GM21825 (cell line): ENCODE data around the gene TNFAIP8L2.

Experiments used
- ATAC-seq: cut with Tn5 transposase; IDR thresholded peaks from one replicate; pipeline ENCODE4 v1.9.1; 2021; ENCODE audit warnings: mild to moderate bottlenecking, moderate library complexity; ENCODE audit not compliant: unreplicated experiment

The TNFAIP8L2 gene

DNA sequence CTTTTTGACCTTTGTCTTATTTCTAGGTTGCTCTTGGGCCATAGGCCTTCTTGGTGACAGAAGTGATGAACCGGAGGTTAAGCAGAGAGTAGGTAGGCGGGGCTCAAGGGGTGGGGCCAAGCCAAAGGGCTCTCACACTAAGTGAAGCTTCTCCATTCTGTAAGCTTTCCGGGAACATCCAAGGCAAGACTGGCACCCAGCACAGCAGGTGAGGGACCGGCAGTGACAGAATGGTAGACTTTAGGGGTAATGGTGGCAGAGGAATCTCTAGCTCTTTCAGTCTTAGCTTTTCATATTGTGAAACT, at the start of gene TNFAIP8L2:
TSS of gene TNFAIP8L2 (plus strand) at position 135 of the 305 bp plus-strand sequence. CDS start 2,049 bp downstream, outside the sequence.
- ATAC-seq, result no peak

DNA sequence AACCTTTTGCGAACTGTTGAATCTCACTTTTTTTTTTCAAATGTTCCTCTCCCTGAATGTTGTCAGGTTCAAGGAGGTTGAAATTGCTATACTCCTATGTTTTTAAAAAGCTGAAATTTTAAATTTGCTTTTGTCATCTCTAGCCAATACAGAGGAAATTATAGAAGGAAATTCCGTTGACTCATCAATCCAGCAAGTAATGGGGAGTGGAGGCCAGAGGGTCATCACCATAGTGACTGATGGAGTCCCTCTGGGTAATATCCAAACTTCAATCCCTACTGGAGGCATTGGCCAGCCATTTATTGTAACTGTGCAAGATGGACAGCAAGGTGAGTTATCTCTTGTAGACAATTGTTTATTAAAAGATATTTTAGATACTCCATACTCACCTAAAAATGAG, 49.6 kb upstream of the TNFAIP8L2 start:
- ATAC-seq, result no peak

DNA sequence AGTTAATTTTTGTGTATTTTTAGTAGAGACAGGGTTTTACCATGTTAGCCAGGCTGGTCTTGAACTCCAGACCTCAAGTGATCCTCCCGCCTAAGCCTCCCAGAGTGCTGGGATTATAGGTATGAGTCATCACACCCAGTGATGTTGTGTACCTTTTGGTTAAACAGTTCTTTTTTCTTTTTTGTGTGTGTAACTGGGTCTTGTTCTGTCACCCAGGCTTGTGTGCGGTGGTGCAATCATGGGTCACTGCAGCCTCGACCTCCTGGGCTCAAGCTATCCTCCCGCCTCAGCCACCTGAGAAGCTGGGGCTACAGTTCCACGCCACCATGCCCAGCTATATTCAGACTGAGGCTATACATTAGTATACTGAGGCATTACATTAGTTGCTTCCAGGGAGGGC, 48.1 kb upstream of the TNFAIP8L2 start:
- no peak for ATAC-seq

DNA sequence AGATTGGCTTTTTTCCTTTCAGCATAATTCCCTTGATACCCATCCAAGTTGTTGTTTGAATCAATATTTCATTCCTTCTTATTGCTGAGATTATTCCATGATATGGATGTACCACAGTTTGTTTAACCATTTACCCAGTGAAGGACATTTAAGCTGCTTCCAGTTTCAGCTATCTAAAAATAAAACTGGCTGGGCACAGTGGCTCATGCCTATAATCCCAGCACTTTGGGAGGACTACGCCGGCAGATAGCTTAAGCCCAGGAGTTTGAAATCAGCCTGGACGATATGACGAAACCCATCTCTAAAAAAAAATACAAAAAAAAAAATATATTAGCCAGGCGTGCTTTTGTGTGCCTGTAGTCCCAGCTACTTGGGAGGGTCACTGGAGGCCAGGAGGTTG, 42.6 kb upstream of the TNFAIP8L2 start:
- no peak for ATAC-seq

DNA sequence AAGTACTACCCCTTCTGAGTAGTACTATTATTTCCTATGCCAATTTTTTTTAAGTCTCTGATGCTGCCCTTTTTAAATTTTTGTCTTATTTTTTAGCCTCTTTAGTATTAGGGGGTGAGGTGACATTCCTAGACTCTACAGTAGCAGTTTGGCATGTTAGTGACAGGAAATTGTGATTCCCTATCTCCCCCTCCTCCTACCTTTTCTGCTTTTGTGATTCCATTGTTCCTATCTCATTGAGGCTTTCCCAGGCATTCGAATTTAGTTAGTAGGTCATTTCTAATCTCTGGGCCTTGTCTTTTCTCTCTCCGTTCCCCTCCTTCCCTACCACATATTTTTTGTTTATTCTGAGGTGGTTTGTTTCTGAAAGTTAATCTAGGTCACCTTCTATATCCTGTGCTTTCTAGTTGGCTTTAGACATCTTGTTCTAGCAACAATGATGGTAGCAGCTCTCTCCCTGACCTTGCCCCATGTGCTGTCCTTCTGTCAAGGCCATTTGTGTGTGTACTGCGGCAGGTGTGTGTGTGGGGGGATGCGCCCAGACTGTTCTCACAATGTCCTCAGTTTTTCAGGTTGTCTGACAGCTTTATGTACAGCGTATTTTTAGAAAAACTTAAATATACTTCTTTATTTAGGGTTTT, 31.6 kb upstream of the TNFAIP8L2 start:
- ATAC-seq, result no peak

DNA sequence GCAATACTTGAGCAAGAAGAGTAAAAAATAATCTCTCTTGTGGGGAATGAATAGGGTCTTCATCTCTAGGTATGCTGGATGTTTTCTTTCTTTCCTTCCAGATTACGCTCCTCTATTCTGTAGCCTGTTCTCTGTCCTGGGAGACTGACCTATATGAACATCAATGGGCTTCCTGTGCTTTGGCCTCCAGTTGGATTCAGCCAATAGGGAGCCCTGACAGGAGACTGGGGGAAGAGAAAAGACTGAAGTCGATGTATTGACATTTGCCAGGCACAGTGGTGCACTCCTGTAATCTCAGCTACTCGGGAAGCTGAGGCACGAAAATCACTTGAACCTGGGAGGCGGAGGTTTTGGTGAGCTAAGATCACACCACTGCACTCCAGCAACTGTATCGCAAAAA, 27.6 kb upstream of the TNFAIP8L2 start:
- ATAC-seq, result no peak

DNA sequence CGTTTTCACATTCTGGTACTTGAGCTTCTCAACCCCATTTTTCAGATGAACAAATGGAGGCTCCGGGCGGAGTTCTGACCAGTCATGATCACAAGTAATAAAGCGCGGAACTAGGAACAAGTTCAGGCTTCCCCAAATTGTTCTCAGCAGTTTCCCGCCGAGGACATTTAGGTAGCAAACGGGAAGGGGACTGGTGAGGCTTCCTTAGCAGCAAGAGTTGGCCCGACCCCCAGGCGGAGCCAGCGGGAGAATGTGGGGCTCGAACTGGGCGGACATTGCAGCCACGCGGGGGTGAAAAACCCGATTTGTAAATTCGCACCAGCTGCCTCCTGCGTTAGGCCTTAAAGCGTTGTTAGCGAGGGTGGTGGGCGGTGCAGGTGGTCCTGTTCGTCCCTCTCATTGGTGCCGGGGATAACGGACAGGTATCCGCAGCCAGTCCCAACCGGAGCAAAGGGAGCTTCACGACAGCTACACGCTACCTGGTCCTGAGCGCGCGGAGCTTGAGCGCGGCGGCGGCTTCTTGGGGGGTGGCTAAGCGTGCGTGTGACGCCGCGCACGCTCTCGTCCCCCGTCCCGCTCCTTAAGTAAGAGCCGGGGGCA, 25.4 kb upstream of the TNFAIP8L2 start:
- peak; percentile 81 for ATAC-seq

DNA sequence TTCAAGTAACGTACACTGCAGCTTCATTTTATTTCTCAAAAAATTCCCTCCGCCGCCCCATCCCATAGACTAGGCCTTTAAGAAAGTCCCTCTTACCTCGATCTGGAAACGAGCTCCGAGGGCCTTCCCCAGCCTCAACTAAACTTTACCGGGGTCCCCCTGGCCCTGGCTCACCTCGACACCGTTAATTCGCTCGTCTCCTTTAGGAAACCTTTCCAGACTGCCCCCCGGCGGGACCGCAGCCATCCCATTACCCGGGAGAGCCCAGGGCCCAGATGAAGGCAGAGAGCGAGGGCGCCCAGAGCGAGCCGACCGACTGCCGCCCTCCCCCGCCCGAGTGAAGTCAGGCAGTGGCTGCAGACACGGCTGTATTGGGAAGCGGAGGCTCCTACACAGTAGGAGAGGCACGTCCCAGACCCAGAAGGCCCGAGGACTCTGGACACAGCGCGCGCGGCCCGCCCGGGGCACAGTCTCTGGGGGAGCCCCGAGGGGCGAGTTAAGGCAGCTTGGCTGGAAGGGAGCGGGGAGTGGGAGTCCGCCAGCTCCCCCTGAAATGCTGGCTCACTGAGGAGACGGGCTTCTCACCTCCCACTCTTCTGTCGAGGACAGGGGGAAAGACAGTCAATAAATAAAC, 24.6 kb upstream of the TNFAIP8L2 start:
- no peak for ATAC-seq

DNA sequence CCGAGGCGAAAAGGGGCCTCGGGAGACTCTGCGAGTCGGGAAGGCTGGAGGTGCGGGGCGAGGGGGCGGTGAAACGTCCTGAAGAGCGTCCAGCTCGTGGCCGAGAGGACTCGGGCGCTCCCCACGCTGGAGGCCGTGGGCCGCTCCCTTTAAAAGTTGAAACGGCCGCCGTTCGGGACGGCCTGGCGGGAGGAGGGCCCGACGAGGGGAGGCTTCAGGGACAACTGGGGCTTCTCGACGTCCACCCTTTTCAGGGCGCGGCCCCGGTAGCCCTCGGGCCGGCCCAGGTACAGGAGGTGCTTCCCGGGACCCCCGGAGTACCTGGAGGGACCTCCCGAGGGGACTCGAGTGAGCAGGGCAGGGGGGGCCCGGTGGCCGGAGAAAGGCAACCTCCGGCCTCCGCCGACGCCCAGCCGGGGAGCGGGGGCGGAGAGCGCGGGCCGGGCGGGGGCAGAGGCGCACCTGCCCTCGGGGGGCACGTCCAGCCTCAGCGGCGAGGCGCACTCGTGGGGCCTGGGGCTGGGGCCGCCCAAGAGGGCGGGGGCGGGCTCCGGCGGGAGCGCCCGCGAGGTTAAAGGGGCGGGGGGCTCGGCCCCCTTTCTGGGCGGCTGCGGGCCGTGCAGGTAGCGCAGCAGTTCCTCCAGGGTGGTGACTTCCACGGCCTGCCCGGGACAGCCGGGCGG, 24.0 kb upstream of the TNFAIP8L2 start:
- no peak for ATAC-seq

DNA sequence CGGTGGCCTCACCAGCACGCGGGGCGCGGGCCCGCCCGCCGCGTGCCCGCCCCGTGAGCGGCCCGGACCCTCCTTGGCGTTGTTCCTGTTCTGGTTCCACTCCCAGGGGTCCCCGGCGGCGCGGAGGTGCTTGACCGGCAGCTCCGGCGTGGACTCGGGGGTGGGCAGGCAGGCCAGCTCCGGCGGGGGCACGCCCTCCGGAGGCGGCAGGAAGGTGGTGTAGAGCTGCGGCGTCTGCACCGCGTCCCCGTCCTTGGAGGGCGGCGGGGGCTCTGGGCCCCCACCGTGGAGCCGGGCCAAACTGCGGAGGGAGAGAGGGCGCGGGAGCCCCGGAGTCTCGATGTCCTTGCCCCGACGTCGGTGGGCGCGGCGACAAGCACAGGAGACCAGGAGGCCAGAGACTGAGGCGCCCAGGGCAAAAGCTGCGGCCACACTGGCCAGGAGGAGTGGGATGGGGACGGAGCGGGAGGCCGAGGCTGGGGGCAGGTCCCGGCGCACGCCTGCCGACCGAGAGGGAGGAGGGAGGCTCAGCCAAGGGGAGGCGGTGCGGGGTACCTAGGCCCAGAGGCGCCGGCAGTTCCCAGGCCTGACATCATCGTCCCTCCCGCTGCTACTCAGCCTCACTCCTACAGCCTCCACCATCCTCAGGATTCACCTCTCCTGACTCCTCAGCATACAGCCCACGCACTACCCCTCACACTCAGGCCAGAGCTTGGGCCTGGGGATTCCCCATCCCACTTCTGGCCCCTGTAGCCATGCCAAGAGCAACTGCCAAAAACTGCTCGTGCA, 23.2 kb upstream of the TNFAIP8L2 start:
- ATAC-seq, result no peak

DNA sequence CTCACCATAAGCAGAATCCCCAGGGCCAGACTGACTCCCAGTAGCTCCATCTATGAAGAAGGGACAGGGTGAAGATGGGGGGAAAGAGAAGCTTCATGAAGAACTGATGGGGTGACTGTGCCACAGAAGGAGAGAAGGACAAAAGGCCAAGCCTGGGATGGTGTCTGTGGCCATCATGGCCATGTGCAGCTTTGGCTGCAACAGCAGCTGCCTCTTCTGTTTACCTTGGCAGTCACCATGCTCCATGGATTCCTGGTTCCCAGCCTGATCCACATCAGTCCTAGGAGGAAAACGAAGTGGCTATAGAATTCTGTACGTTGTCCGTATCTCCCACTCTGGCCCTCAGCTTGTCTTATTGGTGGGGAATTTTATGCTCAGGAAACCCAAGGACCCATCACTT, 22.1 kb upstream of the TNFAIP8L2 start:
- ATAC-seq, result no peak

DNA sequence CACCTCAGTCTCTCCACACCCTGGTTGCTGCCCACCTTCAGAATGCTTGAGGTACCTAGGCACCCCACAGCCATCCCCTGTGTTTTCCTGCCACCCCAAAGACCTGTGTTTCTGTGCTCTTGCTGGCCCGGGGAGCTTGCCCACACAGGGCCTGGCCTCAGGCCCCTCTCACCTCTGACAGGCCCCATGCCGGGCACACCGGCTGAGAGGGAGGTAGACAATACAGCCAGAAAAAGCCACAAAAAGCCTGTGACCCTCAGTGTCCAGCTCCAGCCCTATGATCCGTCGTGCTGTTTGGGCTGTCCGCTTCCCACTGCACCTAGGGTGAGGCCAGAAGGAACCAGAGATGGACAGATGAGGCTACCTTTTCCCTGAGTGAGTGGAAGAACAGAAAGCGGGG, 21.5 kb upstream of the TNFAIP8L2 start:
- ATAC-seq, result no peak

DNA sequence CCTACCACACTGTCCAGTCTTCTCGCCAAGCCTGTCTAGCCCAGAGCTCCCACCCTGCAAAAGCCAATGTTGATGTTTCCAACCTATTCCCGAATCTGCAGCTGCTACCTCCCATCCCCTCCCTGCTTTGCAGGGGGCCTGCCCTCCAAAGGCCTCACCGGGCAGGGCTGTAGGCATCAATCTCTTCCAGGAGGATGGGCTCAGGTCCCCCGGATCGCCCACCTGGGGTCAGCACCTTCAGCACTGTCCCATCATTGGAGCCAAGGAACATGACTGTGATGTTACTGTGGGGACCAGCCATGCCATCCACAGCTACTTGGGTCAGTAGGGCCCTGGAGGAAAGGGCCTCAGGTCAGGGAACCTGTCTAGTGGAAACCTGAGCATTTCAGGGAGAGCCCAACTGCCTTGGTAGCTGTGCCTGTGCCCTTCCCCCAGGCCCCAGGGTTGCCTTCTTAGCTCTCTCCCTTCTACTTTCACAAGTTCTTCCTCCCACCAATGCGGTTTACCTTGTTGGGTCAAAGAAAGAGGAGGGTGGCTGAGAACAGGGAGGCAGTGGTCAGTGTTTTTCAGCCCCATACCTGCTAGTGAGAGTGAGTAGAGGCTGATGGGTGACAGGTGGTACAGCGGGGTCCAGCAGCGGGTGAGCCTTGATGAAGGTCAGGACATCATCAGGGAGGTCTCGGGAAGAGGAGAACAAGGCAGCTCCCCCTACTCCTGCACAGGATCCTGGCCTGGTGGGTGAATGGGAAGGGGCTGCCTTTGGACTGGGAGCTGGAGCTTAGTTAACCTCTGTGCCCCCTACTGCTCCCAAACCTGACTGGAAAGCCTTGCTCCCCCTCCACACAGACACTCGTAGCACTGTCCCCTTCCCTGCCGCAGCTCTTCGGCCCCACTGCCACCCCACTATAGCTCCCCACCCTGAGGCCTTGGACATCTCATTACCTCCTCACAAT, 20.7 kb upstream of the TNFAIP8L2 start:
- ATAC-seq, result no peak

DNA sequence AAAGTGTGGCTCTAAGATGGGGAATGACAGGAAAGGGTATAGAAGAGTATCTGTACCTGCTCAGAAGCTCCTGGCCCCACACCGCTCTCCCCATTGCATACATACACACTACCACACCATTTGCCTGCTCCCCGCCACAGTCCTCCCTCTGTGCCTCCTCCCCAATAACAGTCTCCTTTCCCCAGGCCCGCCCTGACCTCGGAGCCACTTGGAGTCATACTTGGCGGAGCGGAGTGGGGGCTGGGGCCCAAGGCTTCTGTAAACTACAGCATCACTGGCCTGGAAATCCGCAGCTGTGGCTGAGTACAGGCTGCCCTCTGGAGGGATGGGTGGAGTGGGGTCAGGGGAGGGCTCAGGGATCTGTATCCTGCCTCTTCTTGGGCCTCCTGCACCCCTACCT, 18.7 kb upstream of the TNFAIP8L2 start:
- ATAC-seq, result no peak

DNA sequence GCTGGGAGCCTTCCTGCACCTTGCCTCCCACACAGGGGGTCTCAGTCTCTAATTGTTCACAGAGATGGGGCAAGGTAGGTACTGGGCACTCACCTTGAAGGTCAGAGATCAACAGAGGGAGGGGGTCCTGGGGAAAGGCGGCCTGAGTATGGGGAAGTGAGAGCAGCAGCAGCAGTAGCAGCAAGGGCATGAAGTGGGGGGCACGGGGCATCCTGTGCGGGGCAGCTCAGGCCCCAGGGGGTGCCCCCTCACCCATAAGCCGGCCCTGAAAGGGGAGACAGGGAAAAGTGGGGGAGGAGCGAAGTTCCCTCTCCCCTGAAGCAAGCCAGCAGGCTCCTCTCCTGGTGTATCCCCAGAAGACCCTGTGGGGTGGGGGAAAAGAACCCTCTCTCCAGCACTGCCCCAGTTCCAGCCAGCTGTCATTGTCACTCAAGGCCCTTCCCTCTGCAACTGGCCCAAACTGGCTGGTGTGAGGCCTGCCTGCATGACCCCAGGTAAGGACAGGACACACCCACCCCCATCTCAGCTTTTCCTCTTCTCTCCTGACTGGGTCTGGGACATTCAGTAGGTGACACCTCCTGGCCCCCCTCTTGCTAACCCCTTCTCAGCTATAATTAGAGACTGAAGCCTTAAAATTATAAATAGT, 13.9 kb upstream of the TNFAIP8L2 start:
- no peak for ATAC-seq

DNA sequence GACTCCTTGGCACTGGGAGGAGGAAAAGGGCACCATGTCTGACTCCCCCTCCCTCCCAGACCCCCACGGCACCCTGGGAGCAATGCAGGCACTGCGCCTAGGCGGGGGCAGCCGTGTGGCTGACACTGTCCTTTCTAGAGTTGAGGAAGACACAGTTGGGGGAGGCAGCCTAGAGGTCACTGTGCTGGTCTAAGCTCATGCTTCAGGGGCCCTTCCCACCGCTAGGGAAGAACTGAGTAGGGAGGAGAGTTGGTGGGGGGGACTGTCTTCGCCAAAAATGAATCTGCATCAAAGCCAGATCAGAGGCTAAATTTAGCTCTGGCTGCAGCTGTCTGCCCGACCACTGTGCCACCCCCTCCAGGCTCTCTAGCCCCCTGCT, 13.4 kb upstream of the TNFAIP8L2 start:
- no peak for ATAC-seq

DNA sequence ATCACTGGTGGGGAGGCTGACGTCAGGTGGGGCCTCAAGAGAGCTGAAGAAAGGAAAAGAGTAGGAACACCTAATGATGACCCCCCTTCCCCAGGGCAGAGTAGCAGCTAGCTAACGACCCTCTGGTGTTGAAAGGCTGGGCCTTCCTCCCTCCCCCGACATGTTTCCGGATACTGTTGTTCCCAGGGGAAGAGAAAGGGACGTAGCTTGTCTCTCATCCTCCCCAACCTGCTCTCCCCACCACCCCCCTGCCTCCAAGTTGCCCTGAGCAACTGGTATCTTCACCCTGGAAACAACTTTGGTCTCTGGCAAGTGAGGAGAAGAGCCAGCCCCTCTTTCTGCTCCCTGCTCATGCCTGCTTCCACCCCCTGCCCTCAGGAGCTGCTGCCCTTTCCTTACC, 12.5 kb upstream of the TNFAIP8L2 start:
- no peak for ATAC-seq

DNA sequence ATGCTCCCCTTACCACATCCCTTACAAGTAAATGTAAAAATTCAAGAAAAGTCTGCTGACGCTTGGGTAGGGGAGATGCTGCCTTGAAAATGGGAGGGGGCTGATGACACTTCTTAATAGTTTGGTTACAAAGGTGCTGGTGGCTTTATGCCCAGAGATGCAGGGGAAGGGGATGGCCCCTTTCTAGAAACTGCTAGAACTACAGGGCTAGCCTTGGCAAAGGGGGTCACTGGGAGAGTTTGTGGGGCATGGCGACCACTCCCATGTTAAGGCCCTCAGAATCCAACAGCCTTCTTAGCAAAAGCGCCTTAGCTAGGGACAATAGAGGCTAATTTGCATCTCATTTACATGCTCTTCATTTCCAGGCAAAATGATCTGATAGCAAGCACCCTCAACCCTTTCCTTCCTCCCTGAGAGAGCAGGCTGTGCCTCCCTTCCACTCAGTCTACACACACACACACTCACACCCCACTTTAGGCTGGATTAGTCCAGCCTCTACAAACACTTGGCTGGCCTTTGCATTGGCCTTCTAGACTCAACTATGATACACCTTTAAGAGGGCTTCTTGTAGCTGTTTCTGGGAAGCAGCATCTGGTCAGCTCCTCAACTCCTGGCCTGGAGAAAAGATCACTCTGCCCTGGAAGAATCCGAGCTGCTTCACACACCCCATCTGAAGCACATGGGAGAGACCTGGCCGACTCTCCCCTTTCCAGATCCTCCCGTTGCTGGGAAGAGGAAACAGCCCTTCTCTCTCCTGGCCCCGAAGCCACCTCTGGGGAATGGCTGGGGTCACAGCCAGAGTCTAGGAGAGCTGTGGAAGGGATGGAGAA, 11.8 kb upstream of the TNFAIP8L2 start:
- ATAC-seq, result no peak
